HG03439 (cell line): ENCODE results near the gene GRID1.

Source experiments
- ATAC-seq: cut with Tn5 transposase; IDR thresholded peaks from one replicate; pipeline ENCODE4 v1.9.1; 2021; ENCODE audit warnings: mild to moderate bottlenecking, moderate library complexity; ENCODE audit not compliant: unreplicated experiment

GRID1 gene

DNA sequence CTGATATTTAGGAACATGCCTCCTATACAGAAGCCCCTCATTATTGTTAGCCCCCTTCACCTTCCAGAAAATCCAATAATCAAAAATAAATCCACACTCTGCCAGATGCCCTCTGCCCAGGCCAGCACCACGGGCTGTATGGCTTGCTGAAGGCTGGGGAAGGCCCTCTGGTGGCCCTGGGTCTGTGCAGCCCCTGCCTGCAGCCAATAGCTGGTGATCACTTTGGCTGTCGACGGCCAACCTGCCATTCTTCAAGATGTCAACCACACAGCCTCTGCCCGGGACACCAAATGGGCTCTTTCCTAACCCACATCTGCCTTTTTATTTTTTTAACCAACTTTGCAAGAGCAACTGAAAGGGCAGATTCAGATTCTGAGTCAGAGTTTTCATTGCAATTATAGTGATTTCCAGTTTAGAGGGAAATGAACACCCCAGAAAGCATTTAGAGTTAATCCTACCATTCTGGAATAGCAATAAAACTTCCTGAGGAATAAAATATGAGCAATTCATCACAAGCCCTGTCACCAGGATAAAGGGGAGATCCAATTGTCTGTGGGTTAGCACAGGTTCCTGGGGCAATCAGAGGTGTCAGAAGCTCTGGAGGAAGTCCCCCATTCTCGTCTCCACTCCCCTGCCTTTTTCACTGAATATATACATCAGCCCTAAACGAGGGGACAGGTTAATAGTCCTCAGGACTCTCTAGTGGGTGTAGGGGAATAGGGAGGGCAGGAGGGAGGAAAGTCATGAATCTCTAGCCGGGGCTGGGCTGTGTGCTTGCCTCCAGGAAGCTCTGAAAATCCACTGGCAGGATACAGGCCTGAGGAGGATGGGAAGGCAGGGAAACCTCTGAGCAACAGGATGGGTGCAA is 211.3 kb downstream of the GRID1 start:
- no peak for ATAC-seq

DNA sequence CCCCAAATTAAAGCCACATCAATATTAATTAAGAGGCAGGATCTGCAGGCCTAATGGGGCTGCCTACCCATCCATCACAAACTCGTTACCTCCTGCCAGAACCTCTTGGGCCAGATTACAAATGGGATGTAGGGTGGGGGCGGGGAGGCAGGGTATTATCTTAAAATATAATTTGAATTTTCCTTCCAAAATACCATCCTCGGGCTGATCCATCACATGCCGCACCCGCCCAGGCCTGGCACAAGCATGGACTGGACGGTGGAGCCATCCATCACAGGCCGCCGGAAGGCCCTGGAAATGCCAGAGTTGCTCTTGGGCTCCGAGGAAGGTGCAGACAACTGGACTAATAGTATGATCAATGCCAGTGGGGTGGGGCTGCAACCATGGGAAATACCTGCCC is 212.8 kb downstream of the GRID1 start:
- no peak for ATAC-seq

DNA sequence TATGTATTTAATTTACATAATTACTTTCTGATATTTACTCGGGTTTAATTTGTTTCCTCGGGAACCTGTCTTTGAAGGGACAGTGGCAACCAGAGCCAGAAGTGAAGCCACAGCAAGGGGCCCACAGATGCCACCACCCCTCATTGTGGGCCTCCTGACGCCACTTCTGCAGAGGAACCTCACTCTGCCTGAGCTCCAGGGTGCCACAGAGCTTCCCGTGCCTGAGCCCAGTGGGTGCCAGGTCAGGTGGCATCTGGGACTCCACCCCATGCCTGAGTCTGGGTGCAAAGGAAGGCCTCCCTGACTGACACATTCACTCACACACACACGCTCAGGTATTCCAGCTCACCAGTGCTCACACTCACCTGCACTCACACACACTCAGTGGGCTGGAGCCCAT is 213.7 kb downstream of the GRID1 start:
- no peak for ATAC-seq

DNA sequence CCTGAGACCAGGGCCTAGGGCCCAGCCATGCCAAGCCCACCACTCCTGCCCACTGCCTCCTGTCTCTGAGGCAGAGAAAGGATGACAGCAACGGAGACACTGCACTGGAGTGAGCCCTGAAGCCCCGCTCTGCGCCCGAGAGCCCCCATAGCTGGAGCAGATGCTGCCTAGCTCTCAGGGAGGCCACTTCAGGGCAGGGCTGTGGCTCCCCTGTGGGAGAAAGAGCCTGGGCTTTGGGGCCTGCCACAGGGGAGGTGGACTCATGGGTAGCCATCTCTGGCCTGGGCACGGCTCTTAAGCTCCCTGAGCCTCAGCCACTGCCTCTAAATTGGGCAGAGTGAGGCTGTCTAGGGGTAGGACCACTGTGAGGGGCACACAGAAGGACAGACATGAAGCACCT is 214.2 kb downstream of the GRID1 start:
- ATAC-seq: no peak

DNA sequence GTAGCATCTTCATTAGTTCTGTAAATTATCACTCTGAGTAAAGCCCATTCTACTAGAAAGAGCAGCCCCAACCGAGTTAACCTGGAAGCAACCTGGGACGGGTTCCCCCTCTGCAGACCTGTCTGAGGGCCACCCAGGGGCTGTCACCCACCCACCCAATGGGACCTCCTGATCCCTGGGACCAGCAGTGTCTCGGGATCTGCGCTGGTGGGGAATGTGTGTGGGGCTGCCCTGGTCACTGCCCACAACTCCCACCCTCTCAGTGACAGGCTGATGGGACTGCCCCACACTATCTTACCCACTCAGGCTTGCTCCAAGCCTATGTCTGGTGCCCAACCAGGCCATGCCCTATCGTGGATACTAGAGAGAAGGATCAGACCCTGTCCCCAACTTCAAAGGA is 215.0 kb downstream of the GRID1 start:
- ATAC-seq: no peak

DNA sequence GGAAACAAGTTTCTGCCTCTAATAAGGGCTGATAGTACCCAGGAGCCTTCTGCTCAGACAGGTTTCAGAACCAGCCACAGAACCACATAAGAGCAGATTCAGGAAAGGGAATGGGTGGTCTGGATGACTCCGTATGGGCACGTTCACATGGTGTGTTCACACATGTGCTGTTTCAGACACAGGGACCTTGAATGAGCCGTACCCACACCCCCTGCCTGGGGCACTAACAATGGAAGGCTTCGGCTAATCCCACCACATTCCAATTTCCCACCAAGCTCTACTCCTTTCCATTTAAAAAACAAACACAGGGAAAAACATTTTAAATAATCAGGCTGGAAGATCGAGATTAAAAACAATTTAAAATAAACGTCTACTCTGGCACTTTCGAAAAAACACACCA is 217.3 kb downstream of the GRID1 start:
- no peak for ATAC-seq

DNA sequence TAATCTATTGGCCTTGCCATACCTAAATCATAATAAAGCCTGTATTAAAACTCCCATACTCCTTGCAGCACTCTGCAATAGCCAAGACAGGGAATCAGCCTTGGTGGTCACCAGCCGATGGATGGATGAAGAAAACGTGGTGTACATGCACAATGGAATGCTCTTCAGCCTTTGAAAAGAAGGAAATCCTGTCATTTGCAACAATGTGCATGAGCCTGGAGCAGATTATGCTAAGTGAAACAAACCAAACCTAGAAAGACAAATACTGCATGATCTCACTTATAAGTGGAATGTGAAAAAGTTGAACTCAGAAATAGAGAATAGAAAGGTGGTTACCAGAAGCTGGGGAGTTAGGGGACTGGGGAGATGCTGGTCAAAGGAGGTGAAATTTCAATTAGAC is 218.5 kb downstream of the GRID1 start:
- no peak for ATAC-seq

DNA sequence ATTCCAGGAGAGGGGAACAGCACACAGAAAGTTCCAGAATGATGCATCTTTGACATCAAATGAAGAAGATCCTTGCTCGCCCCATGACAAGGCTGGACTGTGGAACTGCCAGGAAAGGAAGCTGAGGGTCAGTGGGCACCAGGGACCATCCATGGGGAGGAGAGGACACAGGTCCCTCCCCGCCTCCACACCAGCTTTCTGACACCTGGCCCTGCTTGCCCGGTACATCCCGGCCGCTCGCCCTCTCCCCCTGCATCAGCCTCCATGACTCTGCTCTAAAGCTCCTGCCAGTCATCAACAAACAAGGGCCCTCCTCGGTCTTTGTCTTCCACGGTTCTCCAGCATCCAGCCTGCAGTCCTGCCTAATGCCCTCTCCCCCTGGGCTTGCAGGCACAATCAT is 222.3 kb downstream of the GRID1 start:
- no peak for ATAC-seq

DNA sequence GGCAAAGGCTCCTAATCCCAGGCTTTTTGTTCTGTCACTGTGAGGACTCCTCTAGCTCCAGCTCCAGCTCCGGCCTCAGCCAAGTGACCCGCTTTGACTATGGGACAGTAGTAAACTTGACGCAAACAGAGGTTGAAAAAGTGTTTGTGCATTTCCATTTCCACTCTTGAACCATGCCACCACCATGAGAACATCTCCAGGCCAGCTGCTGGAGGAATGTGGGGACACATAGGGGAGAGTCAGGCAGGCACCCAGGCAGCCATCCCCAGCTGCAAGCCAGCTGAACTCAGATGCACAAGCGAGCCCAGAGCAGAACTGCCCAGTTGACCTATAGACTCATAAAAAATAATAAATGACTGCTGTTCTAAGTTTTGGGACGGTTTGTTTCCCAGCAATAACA is 224.7 kb downstream of the GRID1 start:
- ATAC-seq: no peak

DNA sequence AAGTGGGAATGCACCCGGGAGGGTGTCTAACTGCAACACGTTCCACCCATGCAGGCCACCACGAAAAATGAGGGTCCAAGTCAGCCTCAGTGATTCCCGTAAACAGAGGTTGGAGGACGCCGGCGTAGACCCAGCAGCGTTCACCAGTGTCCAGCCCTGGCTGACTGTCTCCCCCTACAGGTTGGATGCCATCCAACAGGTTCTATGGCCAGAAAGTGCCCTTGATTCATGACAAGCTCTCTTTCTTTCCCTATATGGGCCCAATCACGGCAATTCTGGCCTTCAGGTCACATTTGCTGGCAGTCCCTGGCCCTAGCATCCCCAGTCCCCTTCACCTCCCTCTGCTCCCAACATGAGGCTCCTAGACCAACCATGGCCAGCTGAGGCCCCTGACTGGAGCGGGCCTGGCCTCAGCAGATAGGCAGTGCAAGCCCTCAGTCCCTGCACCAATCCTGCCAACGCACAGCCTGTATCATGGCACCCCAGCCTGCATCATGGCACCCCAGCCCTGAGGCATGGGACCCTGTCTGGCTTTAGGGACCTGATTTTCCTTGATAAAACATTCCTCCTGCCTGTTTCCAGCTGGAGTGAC is 227.4 kb downstream of the GRID1 start:
- ATAC-seq: no peak

DNA sequence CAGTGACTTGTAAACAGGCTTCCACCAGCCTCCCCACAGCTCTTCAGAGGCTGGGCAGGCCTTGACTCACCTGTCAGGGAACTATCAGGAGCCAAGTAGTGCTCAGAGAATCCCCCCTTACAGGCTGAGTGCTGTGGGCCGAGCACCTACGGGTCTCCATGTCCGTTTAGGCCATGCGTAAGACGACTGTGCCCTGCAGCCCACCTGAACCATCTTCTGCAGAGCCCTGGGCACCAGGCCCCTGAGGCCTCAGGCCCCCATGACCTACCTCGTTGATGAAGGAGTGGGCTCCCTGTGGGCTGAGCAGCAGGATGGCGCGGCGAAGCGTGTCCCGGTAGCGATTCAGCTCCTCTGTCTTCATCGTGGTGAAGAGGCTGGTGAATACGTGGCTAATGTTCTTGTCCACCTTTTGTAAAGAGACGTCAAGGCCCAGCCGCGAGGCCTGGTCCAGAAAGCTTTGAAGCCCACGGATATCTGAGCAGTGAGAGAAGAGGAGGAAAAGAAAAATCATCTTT is 228.0 kb downstream of the GRID1 start:
- no peak for ATAC-seq

DNA sequence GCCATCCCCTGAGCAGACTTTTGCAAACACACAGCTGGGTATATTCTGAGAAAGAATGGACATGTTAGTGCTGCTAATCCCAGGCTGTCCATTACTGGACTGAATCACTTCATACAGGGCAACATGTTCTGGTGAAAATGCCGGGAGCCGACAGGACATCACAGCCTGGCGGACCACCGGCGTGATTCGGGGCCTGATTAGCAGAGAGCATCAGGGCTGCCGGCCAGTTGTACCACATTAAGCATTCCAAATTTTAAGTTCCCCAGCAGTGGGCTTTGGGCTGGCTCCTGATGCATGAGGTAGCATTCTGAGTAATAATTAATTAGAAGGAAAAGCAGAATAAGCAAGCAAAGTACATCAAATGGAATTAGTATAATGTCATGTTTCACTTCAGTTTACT is 229.0 kb downstream of the GRID1 start:
- no peak for ATAC-seq

DNA sequence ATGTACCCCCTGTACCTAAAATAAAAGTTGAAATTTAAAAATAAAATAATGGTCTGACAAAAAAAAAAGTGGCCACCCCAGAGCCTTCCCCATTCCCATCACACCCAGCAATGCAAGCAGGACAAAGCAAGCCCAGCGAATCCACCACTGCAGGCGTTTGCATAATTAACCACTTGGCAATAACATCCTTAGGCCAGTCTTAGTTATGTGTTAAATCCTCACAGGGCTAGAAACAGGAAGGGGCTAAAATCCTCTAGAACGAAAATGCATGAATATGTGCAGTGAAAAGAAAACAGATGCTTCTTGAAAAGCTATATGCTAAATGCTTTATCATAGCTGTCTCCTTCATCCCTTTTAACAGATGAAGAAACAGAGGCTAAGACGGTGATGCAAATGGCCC is 229.7 kb downstream of the GRID1 start:
- ATAC-seq: no peak

DNA sequence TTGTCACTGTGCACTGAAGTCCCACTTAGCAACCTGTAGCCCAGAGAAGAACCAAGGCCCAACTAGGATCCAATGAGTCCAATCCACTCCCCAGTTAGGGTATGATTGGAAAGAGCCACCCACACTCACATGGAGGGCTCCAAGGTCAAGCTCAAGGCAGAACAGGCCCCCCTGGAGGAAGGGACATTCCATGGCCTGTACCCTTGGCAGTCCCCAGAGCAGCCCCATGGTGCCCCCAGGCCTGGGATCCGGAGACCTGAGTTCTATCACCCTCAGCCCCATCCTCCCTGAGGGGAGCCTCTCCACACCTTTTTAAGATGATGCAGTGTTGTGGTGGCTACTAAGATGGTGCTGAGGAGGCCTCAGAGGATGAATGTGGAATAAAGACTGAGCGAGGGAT is 231.4 kb downstream of the GRID1 start:
- ATAC-seq: no peak

DNA sequence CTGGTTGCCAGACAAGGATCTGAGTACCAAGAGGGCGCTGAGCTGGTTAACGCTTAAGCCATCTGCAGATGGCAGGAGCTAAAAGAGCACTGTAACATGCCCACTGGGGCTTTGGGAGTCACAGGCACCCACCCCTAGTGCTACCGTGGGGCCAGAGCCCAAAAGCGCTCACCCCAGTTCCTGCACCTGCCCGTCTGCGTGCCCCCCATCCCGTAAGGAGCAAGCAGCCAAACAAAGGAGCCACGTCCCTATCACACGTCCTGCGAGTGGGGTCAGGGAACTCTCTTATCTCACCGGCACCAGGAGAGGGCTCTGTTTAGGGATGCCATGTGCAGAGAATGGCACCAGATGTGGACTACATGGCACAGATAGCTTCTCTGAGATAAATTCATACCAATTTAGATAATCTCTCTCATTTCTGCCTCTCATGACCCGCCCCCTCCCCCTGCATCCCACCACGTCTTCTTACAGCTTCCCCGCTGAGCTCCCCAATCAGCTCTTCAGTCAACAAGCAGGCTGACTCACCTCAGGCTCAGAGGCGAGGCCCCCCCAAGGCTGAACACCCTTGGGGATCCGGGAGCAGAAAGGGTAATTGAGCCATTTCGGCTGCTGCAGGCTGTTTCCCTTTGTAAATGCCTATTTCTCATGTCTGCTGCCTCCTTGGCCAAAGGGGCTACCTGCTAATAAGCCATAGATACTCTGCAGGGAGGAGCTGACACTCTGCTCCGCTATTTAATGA is 235.7 kb downstream of the GRID1 start:
- no peak for ATAC-seq

DNA sequence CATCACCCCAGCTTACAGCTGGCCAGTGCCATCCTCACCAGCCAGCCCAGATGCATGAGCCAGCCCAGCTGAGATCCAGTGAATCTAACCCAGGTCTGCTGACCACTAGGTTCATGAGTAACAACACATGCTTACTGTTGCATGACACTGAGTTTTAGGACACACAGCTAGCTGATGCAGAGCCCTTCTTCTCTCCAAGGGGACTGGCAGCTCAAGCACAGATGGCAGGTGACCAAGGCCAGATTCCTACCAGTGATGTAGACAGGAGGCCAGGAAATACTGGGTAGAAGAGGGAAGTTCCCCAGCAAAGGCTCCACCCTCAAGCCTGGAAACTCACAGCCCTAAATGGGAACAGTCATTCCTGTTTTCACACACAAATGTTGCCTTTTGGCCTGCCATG is 236.6 kb downstream of the GRID1 start:
- no peak for ATAC-seq

DNA sequence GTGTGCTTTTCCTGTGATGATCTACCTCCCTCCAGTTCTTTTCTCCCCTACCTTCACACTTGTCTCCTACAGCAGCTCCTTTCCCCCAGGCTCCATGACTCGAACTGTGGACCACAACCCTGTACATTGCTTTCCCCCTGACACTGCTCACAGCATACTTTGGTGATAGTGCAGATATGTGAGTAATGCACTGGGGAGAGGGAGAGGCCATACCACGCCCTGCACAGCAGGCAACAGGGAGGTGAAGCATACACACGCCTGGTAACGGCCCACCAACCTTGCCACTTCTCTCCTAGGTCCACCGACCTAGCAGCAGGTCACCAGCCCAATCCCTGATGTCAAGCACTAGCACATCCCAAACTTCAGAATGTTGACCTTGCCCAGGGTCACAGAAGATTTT is 238.2 kb downstream of the GRID1 start:
- no peak for ATAC-seq

DNA sequence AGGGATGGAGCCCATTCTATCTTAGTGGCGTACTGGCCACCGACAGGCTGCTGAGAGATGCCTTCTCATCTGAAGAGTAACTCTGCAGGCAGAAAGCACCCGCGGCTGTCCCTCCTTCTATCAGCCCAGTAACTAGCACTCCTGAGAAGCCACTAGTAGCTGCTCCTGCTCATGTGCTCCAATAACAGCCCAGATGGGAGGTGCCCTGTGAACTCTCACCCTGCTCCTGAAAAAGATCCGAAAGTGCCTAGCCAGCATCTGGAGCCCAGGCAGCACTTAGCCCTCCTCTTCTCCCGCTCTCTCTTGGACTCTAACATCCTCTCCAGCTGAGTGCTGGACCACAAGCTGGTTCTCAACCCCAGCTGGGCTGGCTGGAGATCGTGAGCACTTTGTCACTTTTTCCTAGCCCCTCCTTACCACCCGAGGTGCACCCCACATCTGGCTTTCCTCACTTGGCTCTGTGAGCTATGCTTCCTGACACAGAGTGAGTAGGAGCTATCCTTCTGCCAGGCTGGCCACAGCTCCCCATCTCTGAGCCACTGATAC is 239.2 kb downstream of the GRID1 start:
- ATAC-seq: no peak

DNA sequence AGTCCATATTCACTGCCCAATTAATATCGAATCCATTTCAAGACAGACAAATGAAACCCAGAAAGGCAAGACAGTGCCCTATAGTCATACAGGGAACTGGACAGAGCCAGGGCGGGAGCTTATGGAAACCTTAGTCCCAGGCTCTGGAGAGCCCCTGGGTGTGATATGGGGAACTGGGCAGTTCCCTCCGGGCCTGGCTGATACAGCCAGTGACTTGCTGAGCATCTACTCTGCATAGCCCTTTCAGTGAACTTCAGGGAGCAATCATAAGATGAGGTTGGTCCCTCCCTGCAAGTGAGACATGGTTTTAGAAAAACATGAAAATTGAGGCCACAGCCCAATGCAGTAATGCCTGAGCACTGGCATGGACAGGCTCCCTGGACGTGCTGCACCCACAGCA is 241.9 kb downstream of the GRID1 start:
- ATAC-seq: no peak

DNA sequence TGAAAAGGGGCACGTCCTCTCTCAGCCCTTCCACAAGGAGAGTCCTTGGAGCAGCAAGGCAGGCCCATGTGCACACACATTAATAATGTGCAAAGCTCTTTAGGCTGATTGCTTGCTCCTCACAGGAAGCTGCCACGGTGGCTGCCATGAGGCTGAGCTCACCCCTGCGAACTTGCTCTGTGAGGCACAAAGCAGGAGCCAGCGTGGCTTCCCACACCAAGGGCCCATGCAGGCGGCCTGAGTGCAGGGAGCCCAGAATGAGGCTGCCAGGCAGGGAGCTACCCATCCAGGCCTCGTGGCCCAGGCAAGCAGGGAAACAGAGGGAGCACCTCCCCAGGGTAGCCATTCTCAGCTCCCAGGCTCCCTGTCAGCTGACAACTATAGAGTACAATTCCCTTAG is 242.9 kb downstream of the GRID1 start:
- no peak for ATAC-seq

DNA sequence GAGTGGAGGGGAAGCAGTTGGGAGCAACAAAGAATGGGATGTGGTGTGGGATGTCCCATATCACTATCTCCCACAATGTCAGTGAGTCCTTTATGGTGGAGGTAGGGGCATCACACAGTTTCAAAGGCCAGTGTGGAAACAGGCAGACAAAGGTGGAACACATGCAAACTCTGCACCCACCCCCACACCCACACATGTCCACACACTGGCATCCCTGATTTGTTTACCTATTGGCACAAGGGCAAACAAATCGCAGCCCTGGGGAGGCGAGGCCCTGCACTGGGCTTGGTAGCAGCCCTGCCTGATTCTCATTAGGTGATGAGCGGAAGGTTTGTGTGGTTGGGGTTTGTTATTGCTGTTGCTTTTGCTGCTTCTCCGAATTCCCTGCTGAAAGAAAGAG is 243.3 kb downstream of the GRID1 start:
- ATAC-seq: no peak

DNA sequence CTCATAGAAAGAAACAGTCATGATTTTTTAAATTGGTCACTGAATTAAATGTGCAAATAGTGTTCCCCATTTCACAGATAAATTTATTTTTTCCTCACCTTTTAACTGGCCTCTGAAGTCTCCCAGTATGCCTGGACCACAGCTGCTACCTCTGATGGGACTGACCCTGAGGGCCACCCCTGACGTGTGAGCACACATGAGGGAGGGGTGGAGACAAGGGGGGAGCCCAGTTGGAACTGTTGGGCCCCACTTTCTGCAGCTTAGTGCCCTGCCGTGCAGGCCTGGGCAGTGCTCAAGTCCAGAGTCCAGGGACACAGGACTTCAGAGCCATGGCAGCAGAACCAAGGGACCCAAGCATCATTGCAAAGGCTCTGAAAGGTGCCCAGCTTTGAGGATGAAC is 243.9 kb downstream of the GRID1 start:
- no peak for ATAC-seq
